ENCODE results near the gene LRPPRC.

The LRPPRC gene

DNA sequence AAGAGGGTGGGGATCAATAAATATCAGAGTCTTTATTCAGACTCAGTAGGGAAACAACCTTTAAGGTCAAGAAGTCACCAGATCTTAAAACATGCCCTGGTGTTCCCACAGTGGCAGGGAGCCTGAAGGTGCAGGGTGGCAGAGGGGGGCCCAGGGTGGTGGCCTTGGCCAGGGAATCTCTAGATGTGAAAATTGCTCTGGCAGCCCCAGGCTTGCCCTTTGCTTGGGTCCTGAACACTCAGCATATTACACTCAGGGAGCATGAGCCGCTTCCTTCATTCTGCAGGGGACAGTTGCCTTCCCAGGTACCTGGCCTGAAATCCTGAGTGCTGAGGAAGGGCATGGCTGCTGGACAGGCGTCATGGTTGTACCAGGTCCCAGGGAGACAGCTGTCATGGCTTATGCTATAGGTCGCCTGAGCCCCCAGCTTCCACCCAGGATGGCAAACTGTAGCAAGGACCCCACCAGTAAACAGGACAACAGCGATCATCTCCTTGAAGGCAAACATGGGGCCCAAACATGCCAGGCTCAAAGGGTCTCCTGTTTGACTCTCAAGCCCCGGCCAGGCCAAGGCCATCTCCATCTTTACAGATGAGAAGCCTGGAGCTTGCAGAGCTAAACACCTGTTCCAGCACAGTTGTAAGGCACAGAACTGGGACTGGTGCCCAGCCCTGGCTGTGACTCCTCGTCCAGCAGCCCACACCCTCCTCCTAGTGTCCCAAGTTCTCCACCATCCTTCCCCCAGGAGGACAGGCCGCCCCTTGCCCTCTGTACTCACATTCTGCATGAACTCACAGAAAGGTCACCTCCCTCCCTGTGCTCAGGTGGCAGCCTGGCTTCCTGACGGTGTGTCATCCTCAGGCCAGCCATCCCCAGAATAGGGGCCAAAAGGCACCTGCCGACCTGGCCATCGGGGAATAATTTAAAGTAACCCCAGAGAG lies 142.4 kb downstream of the LRPPRC start:
- no peak for DNase-seq

DNA sequence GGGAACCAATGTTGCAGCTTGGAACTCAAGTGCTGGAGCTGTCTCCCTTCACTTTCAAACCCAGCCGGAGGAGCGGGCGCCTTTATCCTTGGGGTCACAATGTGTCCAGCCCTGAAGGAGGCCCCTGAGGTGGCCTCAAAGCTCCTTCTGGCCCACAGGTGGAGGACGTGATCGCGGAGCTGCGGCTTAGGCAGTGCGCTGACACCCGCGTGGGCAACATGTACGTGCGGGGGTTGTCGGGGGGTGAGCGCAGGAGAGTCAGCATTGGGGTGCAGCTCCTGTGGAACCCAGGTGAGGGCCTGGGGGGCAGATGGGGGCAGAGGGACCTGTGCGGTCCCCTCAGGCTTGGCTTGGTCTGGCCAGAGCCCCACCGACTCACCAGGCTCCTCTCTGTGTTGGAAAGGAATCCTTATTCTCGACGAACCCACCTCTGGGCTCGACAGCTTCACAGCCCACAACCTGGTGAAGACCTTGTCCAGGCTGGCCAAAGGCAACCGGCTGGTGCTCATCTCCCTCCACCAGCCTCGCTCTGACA lies 143.5 kb downstream of the LRPPRC start:
- DNase-seq = no peak

DNA sequence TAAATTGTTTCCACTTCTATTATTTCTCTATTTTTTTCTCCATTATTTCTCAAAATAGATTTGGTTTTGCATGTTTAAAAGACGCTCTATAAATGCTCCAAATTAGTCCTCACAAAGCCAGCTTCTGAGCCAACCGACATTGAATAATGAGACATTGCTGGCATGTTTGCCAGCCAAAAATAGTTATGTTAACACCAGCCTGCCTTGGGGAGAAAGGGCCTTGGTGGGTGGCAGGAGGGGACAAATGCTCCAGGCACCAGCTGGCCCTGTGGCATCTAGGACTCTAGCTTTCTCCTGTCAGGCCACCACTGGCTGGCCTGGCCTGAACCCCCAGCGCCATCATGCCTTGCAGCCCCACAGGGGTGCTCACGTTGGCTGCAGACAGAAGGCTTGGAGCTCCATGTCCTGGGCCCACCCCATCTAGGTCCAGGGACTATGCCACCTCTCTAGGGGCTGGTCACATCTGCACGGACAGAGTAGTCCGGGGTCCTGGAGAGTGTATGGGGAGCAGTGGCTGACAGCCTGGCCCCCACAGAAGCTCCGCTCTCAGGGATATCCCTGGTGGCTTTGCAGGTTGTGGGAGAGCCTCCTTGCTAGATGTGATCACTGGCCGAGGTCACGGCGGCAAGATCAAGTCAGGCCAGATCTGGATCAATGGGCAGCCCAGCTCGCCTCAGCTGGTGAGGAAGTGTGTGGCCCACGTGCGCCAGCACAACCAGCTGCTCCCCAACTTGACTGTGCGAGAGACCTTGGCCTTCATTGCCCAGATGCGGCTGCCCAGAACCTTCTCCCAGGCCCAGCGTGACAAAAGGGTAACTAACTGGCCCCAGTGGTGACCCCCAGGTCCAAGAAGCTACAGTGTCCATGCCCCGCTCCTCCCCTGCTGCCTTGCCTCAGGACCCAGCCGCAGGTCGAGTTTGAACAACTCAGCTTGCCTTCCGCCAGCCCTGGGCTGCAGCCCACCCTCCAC lies 144.5 kb downstream of the LRPPRC start:
- no peak for DNase-seq

DNA sequence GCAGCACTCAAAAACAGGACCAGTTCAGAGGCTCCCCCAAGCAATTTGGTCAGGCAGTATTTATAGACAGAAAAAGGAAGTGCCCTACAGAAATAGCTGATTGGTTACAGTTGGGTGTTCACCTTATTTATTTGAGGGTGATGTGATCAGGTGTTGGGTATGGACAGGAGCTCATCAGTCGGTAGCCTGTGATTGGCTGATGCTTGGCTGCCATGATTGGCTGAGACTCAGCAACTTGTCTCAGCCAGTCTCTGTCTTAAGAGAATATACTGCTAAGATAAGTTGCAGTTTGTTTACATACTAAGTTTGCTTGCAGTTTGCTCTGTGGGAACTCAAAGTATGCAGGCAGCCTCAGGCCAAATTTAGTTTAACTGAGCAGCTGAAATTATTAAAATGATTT lies 147.6 kb downstream of the LRPPRC start:
- no peak for DNase-seq

DNA sequence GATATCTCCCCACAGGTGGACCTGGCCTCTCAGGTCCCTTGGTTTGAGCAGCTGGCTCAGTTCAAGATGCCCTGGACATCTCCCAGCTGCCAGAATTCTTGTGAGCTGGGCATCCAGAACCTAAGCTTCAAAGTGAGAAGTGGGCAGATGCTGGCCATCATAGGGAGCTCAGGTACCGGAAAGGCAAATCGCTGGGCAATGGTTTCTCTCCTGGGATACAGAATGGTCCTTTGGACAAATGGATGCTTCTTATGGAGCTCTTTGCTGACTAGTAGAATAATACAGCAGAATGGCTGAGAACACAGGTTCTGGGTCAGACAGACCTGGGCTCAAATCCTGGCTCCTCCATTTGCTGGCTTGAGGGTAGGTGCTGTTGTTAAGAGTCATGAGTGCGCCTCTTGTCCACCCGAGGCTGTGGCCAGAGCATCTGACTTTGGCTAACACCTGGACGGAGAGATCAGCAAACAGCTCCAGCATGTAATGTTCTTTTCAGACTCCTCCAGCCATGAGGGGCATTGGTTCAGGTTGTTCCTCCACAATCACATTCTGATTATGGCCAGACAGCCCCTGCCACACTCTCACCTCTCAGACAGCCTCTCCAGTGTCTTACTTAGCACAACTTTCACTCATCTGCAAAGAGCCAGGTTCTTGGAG lies 149.5 kb downstream of the LRPPRC start:
- no peak for DNase-seq

DNA sequence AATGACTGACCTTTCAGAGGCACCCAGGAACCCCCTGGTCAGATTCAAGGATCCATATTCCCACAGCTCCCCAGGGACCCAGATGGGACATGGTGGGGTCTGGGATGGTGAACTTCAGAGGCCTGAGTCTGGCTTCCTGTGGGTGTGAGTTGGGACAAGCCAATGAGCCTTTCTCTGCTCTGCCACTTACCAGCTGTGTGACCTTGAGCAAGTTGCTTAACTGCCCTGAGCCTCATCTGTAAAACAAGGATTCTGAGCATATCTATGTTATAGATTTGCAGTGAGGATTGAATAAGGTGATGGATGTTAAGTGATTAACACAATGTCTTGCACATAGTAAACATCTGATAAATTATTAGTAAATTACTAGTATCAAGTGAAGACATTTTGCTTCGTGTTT lies 150.6 kb downstream of the LRPPRC start:
- no peak for DNase-seq

DNA sequence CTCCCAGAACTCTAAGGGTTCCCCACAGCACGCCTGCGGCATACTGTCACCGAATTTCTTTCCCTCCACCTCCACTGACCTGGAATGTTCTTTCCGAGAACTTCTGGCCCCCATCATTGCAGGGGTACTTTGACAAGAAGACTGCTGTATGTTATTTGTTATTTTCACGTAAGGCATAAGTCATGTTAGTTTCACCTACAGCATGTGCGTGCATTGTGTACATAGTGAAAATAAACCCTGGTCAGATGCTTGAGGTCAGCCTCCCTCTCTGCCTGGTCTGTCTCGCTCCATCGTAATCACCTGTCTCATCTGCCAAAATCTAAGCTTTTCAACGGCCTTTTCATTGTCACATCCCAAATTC lies 152.9 kb downstream of the LRPPRC start:
- no peak for DNase-seq

DNA sequence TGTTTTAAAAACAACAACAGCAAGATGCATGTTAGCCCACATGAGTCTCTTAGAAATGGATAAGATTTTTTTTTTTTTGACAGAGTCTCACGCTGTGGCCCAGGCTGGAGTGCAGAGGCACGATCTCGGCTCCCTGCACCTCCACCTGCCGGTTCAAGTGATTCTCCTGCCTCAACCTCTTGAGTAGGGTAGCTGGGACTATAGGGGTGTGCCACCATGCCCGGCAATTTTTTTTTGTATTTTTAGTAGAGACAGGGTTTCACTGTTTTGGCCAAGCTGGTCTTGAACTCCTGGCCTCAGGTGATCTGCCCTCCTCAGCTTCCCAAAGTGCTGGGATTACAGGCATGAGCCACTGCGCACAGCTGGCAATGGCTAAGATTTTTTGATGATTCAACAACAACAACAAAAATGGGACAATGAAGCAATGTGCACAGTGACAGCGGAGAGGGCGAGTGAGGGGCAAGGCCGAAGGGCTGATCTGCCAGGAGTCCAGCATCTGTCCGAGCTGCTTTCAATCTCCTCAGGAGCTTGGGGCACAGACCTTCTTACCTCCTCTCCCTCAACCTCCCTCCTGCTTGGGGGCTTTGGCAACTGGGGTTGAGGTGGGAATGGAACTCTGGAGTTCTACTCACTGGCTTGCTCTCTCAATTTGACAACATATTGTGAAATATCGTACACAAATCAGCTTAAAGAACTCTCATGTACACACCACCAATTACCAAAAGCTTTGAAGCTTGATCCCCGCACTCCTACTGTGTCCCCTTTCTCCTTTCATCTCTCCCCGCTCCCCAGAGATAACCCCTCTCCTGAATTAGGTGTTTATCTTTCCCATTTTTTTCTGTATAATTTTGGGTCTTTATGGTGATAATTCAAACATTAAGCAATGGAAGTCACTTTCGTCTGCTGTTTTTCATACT lies 153.6 kb downstream of the LRPPRC start:
- DNase-seq = no peak

DNA sequence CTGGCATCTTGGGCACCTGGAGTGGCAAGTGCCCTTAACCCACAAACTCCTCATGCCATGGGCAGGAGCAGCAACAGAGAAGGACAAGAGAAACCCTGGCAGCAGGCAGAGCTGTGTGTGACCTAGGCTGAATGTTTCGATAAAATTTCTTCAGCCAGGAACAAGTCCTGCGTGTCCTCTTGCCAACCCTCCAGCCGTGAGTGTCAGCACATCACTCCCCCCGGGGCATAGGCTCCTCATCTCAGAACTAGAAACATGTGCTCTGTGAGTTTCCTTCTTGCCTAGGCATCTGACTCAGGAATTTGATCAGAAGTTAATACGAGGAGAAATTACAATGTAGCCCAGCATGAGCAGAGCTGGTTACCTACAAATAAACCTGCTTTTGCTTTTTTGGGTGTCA lies 154.8 kb downstream of the LRPPRC start:
- no peak for DNase-seq

DNA sequence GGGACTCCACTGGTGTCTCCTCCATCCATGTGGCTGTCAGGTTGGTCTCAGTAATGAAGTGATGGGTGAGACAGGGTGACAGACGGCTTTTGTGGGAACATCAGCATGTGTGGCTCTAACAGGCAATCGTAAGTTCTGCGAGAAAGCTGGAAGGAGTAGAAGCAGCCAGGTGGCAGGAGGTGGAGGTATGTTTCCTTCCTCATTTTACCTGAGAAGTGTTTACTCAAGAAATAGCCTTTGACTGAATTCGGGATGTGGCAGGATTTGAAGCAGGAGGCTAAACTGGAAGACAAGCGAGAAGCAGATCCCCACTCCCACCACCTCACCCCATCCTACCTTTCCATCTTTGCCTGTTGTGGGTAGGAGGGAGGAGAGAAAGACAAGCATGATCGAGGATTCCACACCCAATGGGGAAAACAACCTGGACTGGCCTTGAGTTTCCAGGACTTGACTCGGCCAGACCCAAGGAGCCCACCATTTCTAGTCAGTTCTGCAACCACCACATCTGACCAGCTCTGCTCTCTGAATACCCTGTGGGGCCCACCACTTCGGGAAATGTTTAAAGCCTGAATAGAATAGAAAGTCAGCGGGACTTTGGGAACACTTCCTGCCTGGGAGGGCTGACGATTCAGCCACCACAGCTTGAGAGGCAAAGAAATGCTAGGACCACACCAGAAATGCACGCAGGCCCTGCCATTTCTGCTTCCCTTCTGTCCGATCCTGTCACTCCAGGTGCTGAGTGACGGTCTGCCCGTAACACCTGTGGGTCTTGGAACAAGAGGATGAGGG lies 155.8 kb downstream of the LRPPRC start:
- DNase-seq = no peak

DNA sequence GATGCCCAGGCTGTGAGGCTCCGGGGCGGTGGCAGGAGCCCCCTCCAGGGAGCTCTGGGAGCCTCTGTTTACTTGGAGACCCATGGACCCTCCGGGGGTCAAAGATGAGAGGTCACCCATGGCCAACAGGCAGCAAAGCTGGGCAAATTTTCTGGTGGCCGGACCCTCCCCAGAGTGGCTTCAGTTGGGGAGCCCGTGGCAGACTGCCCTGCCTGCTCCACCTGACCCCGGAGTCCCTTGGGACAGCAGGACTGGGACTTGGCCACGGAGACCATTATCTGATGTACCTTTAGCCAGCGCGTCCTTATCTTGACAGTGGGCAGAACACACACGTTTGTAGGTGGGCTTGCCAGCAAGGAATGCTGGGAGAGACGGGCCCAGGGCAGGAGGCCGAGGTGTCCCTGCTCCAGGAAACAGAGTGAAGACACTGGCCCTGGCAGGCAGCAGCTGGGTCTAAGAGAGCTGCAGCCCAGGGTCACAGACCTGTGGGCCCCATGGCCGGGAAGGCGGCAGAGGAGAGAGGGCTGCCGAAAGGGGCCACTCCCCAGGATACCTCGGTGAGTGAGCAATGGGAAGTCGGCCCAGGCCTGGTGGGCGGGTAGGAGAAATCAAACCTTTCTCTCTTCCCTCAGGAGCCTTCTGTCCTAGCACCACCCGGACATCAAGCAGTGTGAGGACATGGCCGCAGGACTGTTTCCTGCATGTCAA lies 157.1 kb downstream of the LRPPRC start, which contains the start of the genes ABCG5 and ABCG8:
ABCG5 (minus strand) TSS at position 280 of the 708 bp plus-strand sequence; CDS start at position 120, 160 bp downstream.
ABCG8 (plus strand) TSS at position 412 of the 708 bp plus-strand sequence; CDS start at position 495, 83 bp downstream.
- DNase-seq = no peak

DNA sequence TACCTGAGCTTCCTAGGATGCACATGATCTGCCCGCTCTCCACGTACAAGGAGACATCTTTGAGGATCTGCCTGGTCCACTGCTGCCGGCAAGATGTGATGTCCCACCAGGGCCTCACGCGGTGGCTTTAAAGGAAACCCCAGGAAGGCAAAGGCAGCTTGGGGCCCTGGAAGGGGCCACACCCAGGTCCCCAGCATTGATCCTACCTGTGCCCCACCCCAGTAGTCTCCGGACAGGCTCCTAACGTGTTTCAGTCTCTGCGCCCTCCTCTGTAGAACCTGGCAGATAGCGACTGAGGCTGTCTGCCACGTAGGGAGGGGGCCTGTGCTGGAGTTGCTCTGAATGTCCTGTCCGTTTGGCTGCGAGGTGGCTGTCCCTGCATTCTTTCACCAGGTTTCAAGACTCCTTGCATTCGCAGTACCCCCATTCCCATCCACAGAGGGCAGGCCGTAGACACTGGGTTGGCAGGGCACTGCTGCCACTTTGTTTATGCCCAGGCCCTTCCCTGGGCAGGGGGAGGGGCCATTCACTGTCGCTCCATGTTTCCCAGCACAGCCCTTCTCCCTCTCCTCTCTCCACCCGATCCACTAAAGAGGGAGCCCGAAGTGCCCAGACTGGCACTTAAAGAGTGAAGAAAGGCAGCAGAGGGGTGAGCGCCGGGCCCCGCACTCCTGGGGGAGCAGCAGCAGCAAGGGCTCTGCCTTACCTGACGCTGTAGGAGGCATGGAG lies 157.8 kb downstream of the LRPPRC start:
- no peak for DNase-seq

DNA sequence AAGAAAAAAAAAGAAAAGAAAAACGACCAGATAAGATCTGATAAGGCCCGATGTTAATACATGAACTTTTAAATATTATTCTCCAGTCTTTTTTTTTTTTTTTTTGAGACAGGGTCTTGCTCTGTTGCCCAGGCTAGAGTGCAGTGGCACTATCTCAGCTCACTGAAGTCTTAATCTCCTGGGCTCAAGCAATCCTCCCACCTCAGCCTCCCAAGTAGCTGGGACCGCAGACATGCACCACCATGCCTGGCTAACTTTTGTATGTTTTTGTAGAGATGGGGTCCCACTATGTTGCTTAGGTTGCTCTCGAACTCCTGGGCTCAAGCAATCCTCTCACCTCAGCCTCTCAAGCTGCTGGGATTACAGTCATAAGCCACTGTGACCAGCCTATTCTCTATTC lies 158.8 kb downstream of the LRPPRC start:
- no peak for DNase-seq

All from CD4-positive, alpha-beta T cell treated with Interleukin-17A for 4 hours (primary cell).